Small intestine (tissue), 7 donors: ENCODE measurements around the gene POLE. TPM values are rescaled to one million over a fixed set of nuclear protein-coding genes. Genes with fewer than 3 reads are reported as not detected.
A peak's percentile ranks its signal among the peaks of the same experiment; 100 is the strongest.

Source experiments
- DNase-seq, 2 donors: peaks; one replicate each; pipeline versions ENCODE4 v3.0.0 to v3.0.0-alpha.2; 2013
- FAIRE-seq: peaks from 2 replicates; lab custom pipeline; 2012; peaks lifted over from hg19 to GRCh38; lab: Jason Lieb, UNC
- H3K27ac ChIP-seq, 3 donors: one replicate each; pipeline ENCODE4 v1.5.1; 2013; ENCODE audit warnings: low read length in 2 of 3, mild to moderate bottlenecking in 2 of 3, control low read depth in 1 of 3, inconsistent platforms in 1 of 3, low read depth in 1 of 3, moderate library complexity in 1 of 3
- H3K27me3 ChIP-seq, 3 donors: one replicate each; pipeline ENCODE4 v1.6.1; 2013; ENCODE audit warnings: low read length in 3 of 3, inconsistent platforms in 1 of 3; ENCODE audit not compliant: control insufficient read depth in 3 of 3, insufficient read depth in 3 of 3
- H3K36me3 ChIP-seq, 3 donors: one replicate each; pipeline ENCODE4 v1.6.1; 2013; ENCODE audit warnings: low read length in 3 of 3, inconsistent platforms in 1 of 3, low read depth in 1 of 3, mild to moderate bottlenecking in 1 of 3, moderate library complexity in 1 of 3; ENCODE audit not compliant: control insufficient read depth in 3 of 3, insufficient read depth in 2 of 3
- H3K4me1 ChIP-seq, 3 donors: one replicate each; pipeline ENCODE4 v1.6.1; 2013; ENCODE audit warnings: low read length in 2 of 3, inconsistent platforms in 1 of 3, low read depth in 1 of 3, mild to moderate bottlenecking in 1 of 3, moderate library complexity in 1 of 3; ENCODE audit not compliant: control insufficient read depth in 3 of 3, insufficient read depth in 2 of 3
- H3K4me3 ChIP-seq, 3 donors: one replicate each; pipeline ENCODE4 v1.5.1; 2013; ENCODE audit warnings: low read length in 3 of 3, control low read depth in 1 of 3, inconsistent platforms in 1 of 3, low read depth in 1 of 3, mild to moderate bottlenecking in 1 of 3, moderate library complexity in 1 of 3
- H3K9me3 ChIP-seq, 2 donors: one replicate each; pipeline ENCODE4 v1.6.1; 2013; ENCODE audit warnings: low read depth in 1 of 2, low read length in 1 of 2; ENCODE audit not compliant: control insufficient read depth in 2 of 2, insufficient read depth in 1 of 2
- WGBS, 3 donors: extraction: QIAGEN DNeasy Blood & Tissue Kit; methylation state at CpG; one replicate each; pipeline ENCODE4 v1.1.7; 2013; 5-methylcytosine and 5-hydroxymethylcytosine counted together
- polyA plus RNA-seq, 4 donors: library from polyadenylated mRNA; stranded (reverse) in 3 of 4; unstranded in 1 of 4; fragments of 200-250 nt in 3 of 4; fragments of 120-200 nt in 1 of 4; gene quantifications; one replicate each; pipeline versions ENCODE4 v1.2.1 to v1.2.3, GENCODE V29; 2013
- donor health status: healthy with polysubstance abuse.
- donor health status: control.
- donor health status: control.
- donor health status: Bipolar disorder and iron deficiency.
- donor health status: healthy.

Gene POLE
- polyA plus RNA-seq, 4 donors: 23.6 to 58.6 (median 34.0) TPM

GRCh38 chr12:132648616-132649225 lies 38.4 kb downstream of the POLE start:
- no peak for FAIRE-seq
- Histone ChIP-seq H3K27ac (no peak overlapping the region), H3K27me3 (no peaks in the 10 kb centered on the region), H3K9me3 (no peaks in the 10 kb centered on the region), H3K4me3 (no peak overlapping the region), H3K4me1 (no peaks in the 10 kb centered on the region), H3K36me3 (peaks cover 10 to 64% (median 11%) of the 10 kb centered on the region in 3 donors)
- 95 to 97% (median 96%) methylated on average over 24 of the region's 24 CpGs for WGBS, 3 donors
- DNase-seq: no peak

GRCh38 chr12:132647858-132648257 lies 39.3 kb downstream of the POLE start:
- Histone ChIP-seq H3K9me3 (no peaks in the 10 kb centered on the region), H3K36me3 (peaks cover 10 to 69% (median 11%) of the 10 kb centered on the region in 3 donors), H3K27ac (no peak overlapping the region), H3K4me3 (no peak overlapping the region), H3K4me1 (no peaks in the 10 kb centered on the region), H3K27me3 (no peaks in the 10 kb centered on the region)
- no peak for DNase-seq
- no peak for FAIRE-seq
- WGBS, 3 donors: 94 to 96% (median 94%) methylated on average over 10 of the region's 10 CpGs

- WGBS, 3 donors: 86 to 91% (median 89%) methylated on average over 7 of the region's 7 CpGs
- FAIRE-seq: no peak
- no peak for DNase-seq
- no peaks in the 10 kb centered on the region for H3K27me3 ChIP-seq
- H3K36me3 ChIP-seq: peaks cover 8 to 73% (median 14%) of the 10 kb centered on the region in 3 donors
- peaks cover 0 to 9% (median 0%) of the 10 kb centered on the region in 3 donors for H3K4me1 ChIP-seq
- no peak overlapping the region for H3K4me3 ChIP-seq
- no peaks in the 10 kb centered on the region for H3K9me3 ChIP-seq
- no peak overlapping the region for H3K27ac ChIP-seq
Measured at GRCh38 chr12:132646850-132647249, 40.3 kb downstream of the POLE start.

- no peaks in the 10 kb centered on the region for H3K27me3 ChIP-seq
- DNase-seq (no peak), FAIRE-seq (no peak)
- no peak overlapping the region for H3K27ac ChIP-seq
- H3K9me3 ChIP-seq: no peaks in the 10 kb centered on the region
- peaks cover 4 to 74% (median 6%) of the 10 kb centered on the region in 3 donors for H3K36me3 ChIP-seq
- WGBS, 3 donors: 95 to 97% (median 97%) methylated on average over 30 of the region's 30 CpGs
- H3K4me3 ChIP-seq: no peak overlapping the region
- peaks cover 0 to 44% (median 0%) of the 10 kb centered on the region in 3 donors for H3K4me1 ChIP-seq
Measured at GRCh38 chr12:132642846-132643835, 44.0 kb downstream of the POLE start.

- Histone ChIP-seq H3K27me3 (no peaks in the 10 kb centered on the region), H3K4me1 (peaks cover 0 to 51% (median 0%) of the 10 kb centered on the region in 3 donors), H3K4me3 (no peak overlapping the region), H3K36me3 (peaks cover 8 to 76% (median 11%) of the 10 kb centered on the region in 3 donors), H3K9me3 (no peaks in the 10 kb centered on the region), H3K27ac (peak overlapping the region in 1 of 3 donors; percentile 28)
- DNase-seq: peak in 1 of 2 donors; percentile 74
- WGBS, 3 donors: 85 to 91% (median 91%) methylated on average over 28 of the region's 28 CpGs
- no peak for FAIRE-seq
Measured at GRCh38 chr12:132641811-132642650, 45.1 kb downstream of the POLE start.

GRCh38 chr12:132640936-132641335 lies 46.2 kb downstream of the POLE start:
- H3K27ac ChIP-seq: no peak overlapping the region
- H3K36me3 ChIP-seq: peaks cover 8 to 79% (median 10%) of the 10 kb centered on the region in 3 donors
- no peaks in the 10 kb centered on the region for H3K27me3 ChIP-seq
- no peak for DNase-seq
- H3K4me3 ChIP-seq: no peak overlapping the region
- H3K4me1 ChIP-seq: peaks cover 0 to 51% (median 0%) of the 10 kb centered on the region in 3 donors
- WGBS, 3 donors: 80 to 94% (median 84%) methylated on average over 10 of the region's 10 CpGs
- FAIRE-seq: no peak
- no peaks in the 10 kb centered on the region for H3K9me3 ChIP-seq

GRCh38 chr12:132639956-132640520 lies 47.1 kb downstream of the POLE start:
- Histone ChIP-seq H3K27me3 (no peaks in the 10 kb centered on the region), H3K4me3 (no peak overlapping the region), H3K4me1 (peaks cover 0 to 51% (median 0%) of the 10 kb centered on the region in 3 donors), H3K27ac (peak overlapping the region in 1 of 3 donors; percentile 78), H3K9me3 (no peaks in the 10 kb centered on the region), H3K36me3 (peaks cover 12 to 82% (median 15%) of the 10 kb centered on the region in 3 donors)
- FAIRE-seq (no peak), DNase-seq (no peak)
- WGBS, 3 donors: 79 to 87% (median 85%) methylated on average over 12 of the region's 12 CpGs
